GM19467 (cell line): ENCODE results near the gene CLEC2L.
"Not testable (repeated sequence)": the region's sequence is repeated elsewhere in the genome, so short reads cannot be mapped to it uniquely, and the experiment has no call there.

ENCODE experiments used
- ATAC-seq: cut with Tn5 transposase; IDR thresholded peaks from one replicate; pipeline ENCODE4 v1.9.1; 2021; ENCODE audit warnings: mild to moderate bottlenecking, moderate library complexity; ENCODE audit not compliant: unreplicated experiment

Gene CLEC2L

GRCh38 chr7:139553991-139554700 is 30.7 kb downstream of the CLEC2L start:
- not testable (repeated sequence) for ATAC-seq

DNA sequence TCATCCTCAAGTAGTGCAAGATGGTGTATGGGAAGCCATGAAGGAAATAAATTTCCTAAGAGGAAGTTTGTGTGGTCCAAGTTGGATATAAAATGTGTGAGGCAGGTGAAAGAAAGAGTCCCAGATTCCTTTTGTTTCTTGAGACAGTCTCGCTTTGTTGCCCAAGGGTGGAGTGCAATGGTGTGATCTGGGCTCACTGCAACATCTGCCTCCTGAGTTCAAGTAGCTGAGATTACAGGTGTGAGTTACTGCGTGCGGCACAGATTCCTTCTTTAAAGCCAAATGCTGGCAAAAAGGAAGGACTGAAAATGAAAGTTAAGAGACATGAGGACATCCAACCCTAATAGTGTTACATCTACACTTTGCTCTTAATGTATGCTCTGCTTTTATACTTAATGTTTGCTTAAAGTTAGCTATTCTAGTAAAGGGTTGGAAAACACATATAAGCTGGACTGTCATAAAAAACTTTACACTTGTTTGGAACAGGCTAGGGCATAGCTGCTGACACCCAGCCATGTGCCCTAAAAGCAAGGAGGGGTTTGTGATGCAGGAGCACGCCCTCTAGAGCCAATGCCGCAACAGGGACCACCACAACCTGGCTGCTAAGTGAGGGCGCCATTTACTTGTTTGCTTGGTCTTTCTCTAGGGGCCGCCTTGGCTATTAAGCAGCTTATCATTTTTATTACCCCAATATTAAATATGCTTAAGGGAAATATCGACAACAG is 34.5 kb downstream of the CLEC2L start:
- no peak for ATAC-seq

- no peak for ATAC-seq
Measured at GRCh38 chr7:139559364-139560105, 36.0 kb downstream of the CLEC2L start.

DNA sequence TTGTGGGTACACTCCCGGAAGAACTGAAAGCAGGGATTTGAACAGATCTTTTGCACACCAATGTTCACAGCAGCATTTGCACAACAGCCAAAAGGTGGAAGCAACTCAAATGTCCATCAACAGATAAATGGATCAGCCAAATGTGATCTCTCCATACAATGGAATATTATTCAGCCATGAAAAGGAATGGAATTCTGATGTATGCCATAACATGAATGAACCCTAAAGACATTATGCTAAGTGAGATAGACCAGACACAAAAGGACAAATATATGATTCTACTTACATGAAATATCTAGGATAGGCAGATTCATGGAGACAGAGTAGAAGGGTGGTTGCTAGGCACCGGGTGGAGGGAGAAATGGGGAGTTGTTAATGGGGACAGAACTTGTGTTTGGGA is 36.7 kb downstream of the CLEC2L start:
- no peak for ATAC-seq

DNA sequence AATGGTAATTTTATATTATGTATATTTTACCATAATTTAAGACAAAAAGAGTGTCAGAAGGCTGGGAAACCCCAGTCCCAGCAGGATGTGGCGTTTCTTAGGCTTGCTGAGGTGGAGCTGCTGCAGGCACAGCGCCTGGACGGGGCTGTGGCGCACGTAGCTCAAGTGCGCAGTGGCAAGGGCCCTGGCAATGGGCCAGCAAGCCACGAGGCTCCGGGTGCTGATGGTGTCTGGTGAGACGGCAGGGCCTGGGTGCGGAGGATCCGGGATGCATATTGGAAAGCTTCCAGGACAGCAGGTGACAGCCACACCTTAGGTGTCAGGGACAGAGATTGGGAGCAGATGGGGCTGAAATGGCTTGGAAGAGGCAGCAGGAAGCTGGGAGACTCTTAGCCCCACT is 37.2 kb downstream of the CLEC2L start:
- ATAC-seq, result no peak

DNA sequence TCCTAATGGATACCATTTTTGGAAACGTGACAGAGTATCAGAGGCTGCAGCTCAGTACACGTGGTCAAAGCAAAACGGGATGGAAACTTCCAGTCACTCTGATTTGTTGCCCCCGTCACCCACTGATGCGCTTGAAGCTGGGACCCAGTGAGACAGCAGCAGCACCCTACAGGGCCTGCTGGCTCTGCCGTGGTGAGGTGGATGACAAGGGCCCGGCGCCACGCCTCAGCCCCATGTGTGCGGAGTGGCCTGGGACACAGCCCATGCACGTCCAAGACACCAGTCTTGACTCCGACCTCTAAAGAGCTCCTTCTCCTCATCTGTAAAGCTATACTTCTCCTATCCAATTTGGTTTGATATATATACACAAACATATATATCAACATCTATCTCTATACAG is 39.0 kb downstream of the CLEC2L start:
- no peak for ATAC-seq

DNA sequence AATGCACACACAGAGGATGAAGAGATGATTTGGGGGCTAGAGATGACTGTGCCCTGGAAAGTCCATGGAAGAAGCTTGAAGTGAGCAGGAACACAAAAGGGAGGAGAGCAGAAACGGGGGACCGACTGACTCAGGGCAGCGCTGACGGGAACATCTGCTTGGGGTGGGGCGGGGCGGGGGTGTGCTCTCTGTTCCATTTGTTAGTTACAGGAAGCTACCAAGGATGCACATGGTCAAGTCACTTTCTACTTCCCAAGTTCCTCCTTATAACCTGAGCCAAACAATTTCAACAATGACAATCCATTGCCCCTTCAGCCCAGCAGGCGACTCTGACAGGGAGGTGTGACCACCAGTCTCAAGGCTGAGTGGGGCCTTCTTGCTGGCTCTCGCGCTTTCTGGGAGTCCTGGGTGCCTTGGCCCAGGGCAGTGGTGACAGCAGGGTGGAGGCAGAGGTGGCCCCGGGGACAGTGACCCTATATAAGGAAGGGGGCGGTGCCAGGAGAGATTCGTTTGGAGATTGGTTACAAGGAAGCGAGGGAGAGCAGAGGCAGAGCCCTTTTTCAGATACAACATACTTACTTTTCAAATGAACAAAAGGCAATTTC is 39.6 kb downstream of the CLEC2L start:
- no peak for ATAC-seq

- ATAC-seq, result no peak
Measured at GRCh38 chr7:139563856-139564255, 40.4 kb downstream of the CLEC2L start.

GRCh38 chr7:139566075-139566474 is 42.6 kb downstream of the CLEC2L start:
- no peak for ATAC-seq

DNA sequence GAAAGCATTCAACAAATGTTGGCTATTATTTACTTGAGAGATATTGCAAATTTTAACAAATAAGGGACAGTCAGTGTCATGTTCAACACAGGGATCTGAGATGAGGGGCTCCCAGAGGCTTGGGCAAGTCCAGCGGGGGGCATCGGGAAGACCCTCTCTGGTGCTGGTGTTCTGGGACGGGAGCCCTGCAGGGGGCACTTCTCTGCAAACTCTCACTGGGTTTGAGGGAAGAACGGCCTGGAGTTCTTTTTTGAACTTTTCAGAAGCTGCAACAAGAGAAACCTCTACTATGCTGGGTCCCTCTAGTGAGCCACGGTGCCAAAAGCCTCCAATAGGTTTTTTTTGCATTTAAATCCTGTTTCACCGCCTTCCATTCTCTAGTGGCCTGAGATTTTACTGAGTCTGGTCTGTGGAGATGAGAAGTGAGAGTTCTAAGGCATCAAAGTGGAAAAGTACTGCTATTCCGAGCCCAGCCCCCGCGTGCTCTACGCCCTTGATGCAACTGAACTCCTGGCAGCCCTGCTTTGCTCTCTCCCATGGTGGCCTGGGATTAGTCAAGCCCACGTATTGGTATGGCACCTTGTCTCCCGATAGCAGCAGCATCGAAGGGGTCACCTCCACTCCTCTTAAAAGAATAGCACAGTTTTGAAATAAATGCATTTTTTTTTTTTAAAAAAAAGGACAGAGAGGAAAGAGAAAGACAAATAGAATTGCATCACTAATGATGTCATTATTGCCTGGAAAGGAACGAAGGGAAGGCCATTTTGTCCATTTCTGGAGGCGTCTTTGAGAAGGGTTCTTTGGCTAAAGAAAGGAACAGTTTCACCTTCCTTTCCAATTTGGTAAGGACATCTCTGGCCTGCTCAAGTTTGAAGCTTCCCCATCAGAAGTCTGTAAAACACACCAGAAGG is 43.5 kb downstream of the CLEC2L start:
- no peak for ATAC-seq

DNA sequence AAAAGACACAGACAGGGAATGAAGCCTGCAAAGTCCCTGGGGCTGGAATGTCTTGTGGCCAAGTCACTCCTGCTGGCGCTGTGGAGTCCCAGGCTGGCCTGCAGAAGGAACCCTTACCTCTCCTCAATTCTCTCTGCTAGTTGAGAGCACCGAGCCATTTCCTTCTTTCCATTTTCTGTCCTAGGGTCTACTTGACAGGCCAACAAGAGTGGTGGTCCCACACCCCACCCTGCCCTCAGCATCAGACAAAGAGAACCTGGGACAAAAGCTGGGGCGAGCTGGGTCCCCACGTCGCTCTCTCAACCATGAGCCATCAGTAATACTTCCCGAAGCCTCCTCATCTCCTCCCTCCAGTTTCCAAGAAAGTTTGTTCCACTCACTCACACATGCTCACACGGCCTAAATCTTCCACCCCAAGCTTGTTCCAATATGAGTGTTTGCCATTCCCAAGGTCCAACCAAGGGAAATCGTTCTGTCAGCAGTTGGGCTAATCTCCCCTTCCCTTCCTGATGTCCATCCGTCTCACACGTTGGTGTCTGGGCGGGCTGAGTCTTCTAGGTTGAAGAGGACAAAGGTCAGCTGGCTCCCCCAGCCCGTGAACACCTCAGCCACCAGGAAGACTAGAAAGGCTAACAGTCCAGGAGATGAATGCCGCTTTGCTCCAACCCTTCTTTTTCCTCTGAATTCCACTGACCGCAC is 44.3 kb downstream of the CLEC2L start:
- ATAC-seq, result no peak

- ATAC-seq, result no peak
Measured at GRCh38 chr7:139568346-139568675, 44.8 kb downstream of the CLEC2L start.

DNA sequence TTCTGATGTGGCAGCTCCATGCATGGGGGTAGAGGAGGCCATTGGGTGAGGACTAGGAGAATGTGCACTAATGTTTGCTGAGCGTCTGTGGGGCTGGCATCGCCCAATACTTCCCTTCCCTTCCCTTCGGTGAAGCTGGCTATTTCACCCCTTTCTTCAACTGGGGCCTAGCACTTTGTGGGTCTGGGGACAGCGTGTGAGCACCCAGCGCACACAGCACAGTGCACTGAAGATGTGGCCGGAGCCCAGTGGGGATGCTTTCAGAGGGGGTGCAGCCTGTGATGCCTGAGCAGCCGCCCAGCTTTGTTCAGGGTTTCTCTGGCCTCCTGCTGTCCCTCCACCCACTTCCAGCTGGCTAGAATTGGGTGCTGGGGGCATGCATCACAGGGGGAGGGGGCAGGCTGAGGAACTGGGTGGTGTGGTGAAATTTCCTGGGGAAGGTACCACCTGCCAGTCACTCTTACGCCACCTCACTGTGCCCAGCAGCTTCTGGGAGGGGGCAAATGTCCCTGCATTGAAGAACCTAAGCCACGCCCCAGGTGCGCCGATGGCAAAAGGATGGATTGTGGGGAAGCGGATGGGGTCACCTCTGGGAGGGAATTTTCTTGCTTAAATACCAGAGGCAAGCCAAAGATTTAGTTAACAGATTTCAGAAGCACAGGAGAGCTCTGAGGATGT is 45.5 kb downstream of the CLEC2L start:
- no peak for ATAC-seq

DNA sequence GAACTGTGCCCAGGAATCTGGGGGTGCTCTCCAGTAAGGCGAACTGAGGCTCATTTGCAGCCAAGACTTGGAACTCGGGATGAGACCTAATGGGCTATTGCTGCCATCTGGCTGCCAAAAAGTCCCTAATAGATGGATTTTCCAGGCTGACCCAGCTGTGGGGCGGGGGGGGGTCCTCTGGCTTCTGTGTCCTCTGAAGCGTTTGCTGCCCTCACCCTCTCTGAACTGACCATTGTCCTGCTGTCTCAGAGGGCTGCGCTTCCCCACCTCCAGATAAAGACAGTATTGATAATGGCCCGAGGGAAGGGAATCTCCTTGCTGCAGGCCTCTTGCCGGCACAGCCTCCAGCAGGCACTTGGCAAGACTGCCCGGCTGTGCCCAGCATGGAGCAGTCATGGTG is 46.6 kb downstream of the CLEC2L start:
- no peak for ATAC-seq

- no peak for ATAC-seq
Measured at GRCh38 chr7:139570626-139571025, 47.1 kb downstream of the CLEC2L start.

DNA sequence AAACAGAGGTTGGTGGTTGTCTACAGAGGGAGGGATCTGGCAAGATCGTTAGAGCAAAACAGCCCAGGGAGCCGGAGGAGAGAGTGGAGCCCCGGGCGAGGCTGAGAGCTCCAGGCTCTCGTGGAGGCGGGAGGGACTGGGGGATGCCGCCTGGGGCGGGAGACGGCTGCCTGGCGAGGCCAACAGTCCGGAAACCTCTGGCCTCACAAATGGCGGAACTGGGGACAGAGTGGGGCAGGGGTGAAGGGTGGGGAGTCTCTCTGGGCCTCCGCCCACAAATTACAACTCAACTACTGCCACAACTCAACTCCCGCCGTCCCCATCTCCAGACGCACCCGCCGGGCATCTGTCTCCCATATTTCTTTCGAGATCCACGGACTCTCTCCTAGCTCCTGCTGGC is 47.7 kb downstream of the CLEC2L start:
- ATAC-seq, result no peak

GRCh38 chr7:139571651-139572050 is 48.2 kb downstream of the CLEC2L start:
- ATAC-seq, result no peak

GRCh38 chr7:139572071-139572470 is 48.6 kb downstream of the CLEC2L start:
- ATAC-seq, result no peak

DNA sequence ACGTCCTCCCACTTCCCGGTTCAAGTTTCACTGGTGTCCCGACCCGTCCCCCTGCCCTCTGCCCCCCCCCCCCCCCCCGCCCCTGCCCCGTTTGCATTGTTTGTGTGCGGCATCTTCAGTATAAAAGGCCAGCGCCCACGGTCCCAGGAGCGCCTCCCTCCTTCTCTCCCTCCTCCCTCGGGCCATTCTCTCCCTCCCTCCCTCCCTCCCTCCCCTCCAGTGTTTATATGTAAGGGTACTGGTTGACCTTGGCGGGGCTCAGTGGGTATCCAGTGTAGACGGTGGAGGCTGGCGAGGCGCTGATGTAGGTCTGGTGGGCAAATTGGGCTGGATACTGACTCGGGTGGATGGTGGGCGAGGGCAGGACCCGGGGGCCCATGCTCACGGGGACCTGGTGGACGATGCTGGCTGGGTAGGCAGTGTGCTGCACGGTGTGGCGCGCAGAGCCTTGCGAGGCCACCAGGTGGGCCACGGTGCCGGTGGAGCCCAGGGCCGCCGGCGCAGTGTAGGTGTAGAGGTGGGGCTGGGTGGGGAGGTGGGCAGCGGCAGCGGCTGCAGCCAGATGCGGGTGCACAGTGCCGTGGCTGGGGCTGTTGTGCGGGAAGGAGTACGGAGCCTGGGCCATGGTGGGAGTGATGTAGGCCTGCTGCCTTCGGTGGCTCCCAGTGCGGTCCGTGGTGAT is 49.4 kb downstream of the CLEC2L start:
- ATAC-seq, result no peak
